ENCODE measurements around the gene SMIM24. TPM values are rescaled to one million over a fixed set of nuclear protein-coding genes. Genes with fewer than 3 reads are reported as not detected.

Gene SMIM24
- total and polyA plus RNA-seq, 10 of the 15 experiments (the other 5 are each of a cell fraction or from before 2014, with no cell fraction given), result 0.14 to 0.44 (median 0.23) TPM; not detected in 4

DNA sequence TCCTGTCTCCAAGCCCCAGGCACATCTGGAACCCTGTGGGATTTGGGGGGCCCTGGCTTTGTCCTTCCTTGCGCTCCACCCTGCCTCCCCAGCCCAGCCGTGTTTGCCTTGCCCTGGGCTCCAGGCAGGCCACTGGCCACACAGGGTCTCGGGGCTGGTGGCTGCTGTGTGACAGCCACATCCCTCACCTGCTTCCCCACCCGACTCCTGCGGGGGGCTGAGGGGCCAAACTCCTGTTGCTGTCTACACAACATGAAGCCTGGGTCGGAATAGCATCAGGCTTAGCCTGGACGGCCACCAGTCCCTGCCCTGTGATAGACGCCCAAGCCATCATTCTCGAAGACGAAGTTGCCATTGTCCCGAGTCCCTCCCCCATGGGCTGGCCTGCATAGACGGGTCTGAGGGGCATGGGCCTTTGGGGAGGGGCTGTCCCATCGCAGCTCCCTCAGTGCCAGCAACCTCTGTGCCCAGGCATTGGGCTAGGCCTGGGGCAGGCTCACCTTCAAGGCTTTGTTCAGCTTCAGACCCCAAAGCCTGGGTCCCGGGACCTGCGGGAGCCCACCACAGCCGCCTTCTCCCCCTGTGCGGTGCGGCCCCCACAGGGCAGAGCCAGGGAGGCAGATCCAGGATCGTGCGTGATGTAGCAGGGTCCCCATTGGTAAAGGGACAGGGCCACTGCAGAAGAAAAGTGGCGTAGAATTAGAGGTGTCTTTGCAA is 43.2 kb upstream of the SMIM24 start:
- peaks cover 3% of the 10 kb centered on the region for H3K79me2 ChIP-seq (ENCODE audit: control insufficient read depth, insufficient read depth, low read length)
- DNase-seq (ENCODE audit: low read depth, low spot score), result no peak
- TF ChIP-seq ZNF384 (IDR thresholded peaks at IDR 0.05; ENCODE audit: borderline replicate concordance, low read depth, low read length) (no peak), EP300 (IDR thresholded peaks at IDR 0.05; ENCODE audit: borderline replicate concordance in 1 of 2, control insufficient read depth in 1 of 2, low read depth in 2 of 2, low read length in 2 of 2) (no peak), STAT1 (conservative IDR thresholded peaks at IDR 0.05) (no peak), FOXK2 (IDR thresholded peaks at IDR 0.05) (no peak), SREBF2 (IDR thresholded peaks at IDR 0.05; ENCODE audit: low read length) (no peak), EGR1 (IDR thresholded peaks at IDR 0.05; ENCODE audit: borderline replicate concordance in 1 of 2, low read depth in 2 of 2, low read length in 2 of 2) (no peak), LARP7 (IDR thresholded peaks at IDR 0.05) (no peak), NFXL1 (IDR thresholded peaks at IDR 0.05; ENCODE audit: borderline replicate concordance) (no peak), NR2F1 (conservative IDR thresholded peaks at IDR 0.05) (no peak), SIX5 (IDR thresholded peaks at IDR 0.05; ENCODE audit: low read depth, low read length, severe bottlenecking) (no peak), USF1 (IDR thresholded peaks at IDR 0.05; ENCODE audit: borderline replicate concordance, extremely low read length, insufficient read depth, low read depth, low read length) (no peak), ZBTB4 (CRISPR knock-in tag; IDR thresholded peaks at IDR 0.05) (no peak), SPI1 (IDR thresholded peaks at IDR 0.05; ENCODE audit: borderline replicate concordance, insufficient read depth, low read depth, low read length) (no peak), TBL1XR1 (IDR thresholded peaks at IDR 0.05; ENCODE audit: low read depth, low read length) (no peak), MYB (IDR thresholded peaks at IDR 0.05; ENCODE audit: borderline replicate concordance, low read depth, low read length) (no peak)
- TF ChIP-seq, protein P1, sequence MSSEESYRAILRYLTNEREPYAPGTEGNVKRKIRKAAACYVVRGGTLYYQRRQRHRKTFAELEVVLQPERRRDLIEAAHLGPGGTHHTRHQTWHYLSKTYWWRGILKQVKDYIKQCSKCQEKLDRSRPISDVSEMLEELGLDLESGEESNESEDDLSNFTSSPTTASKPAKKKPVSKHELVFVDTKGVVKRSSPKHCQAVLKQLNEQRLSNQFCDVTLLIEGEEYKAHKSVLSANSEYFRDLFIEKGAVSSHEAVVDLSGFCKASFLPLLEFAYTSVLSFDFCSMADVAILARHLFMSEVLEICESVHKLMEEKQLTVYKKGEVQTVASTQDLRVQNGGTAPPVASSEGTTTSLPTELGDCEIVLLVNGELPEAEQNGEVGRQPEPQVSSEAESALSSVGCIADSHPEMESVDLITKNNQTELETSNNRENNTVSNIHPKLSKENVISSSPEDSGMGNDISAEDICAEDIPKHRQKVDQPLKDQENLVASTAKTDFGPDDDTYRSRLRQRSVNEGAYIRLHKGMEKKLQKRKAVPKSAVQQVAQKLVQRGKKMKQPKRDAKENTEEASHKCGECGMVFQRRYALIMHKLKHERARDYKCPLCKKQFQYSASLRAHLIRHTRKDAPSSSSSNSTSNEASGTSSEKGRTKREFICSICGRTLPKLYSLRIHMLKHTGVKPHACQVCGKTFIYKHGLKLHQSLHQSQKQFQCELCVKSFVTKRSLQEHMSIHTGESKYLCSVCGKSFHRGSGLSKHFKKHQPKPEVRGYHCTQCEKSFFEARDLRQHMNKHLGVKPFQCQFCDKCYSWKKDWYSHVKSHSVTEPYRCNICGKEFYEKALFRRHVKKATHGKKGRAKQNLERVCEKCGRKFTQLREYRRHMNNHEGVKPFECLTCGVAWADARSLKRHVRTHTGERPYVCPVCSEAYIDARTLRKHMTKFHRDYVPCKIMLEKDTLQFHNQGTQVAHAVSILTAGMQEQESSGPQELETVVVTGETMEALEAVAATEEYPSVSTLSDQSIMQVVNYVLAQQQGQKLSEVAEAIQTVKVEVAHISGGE (CRISPR knock-in tag; IDR thresholded peaks at IDR 0.05), result no peak

More for the DNA sequence above, 43.2 kb upstream of the SMIM24 start:
- H3K27me3 ChIP-seq (replicated peaks in 1 of 2; ENCODE audit: control insufficient read depth in 2 of 2, insufficient read depth in 2 of 2, low read length in 1 of 2), result no peaks in the 10 kb centered on the region
- SMC1A ChIA-PET (ENCODE audit: uncharacterized antibody, unreplicated experiment), result no interaction called here
- no peak overlapping the region for H2AFZ ChIP-seq (ENCODE audit: control insufficient read depth, low read depth, low read length)
- H3K27ac ChIP-seq (ENCODE audit: control insufficient read depth, insufficient read depth), result no peak overlapping the region
- intact Hi-C loops (cut with micrococcal nuclease; ENCODE audit: unreplicated experiment) (no loop called here), in situ Hi-C loops (cut with MboI) (no loop called here)
- H4K20me1 ChIP-seq (ENCODE audit: control insufficient read depth, insufficient read depth), result no peaks in the 10 kb centered on the region
- H3K36me3 ChIP-seq (ENCODE audit: control insufficient read depth in 2 of 2, insufficient read depth in 2 of 2, low read length in 1 of 2), result peaks cover 5 to 45% of the 10 kb centered on the region in 2 experiments; a peak in 3 of 4 replicates
- FAIRE-seq (no peak), ATAC-seq (no peak)
- no peaks in the 10 kb centered on the region for H3K4me1 ChIP-seq (ENCODE audit: control insufficient read depth, insufficient read depth, low read length)
- no TSS peak for BruUV-seq (replicated peaks)
- no peak overlapping the region for H3K9ac ChIP-seq (ENCODE audit: control insufficient read depth, insufficient read depth, low read length)
- CTCF ChIA-PET, result no interaction called here
- RAD21 ChIA-PET (ENCODE audit: unreplicated experiment), result no interaction called here
- no peak overlapping the region for H3K4me3 ChIP-seq
- no peaks in the 10 kb centered on the region for H3K9me3 ChIP-seq (replicated peaks; ENCODE audit: control insufficient read depth, insufficient read depth, low read length)
- H3K4me2 ChIP-seq (ENCODE audit: control insufficient read depth, insufficient read depth), result no peak overlapping the region
- WGBS (ENCODE audit: insufficient coverage, insufficient replicate concordance, low lambda C conversion rate, missing lambda C conversion rate), result 96% methylated on average over 21 of the region's 21 CpGs
- POLR2A ChIA-PET, result no interaction called here
